GM19193 (cell line): Measurements from ENCODE around the gene ACP1.

Experiments
- POLR2A ChIP-seq: IDR thresholded peaks from 4 replicates; pipeline ENCODE4 v1.6.1; 2011; ENCODE audit not compliant: insufficient read depth, insufficient read length; ENCODE audit errors: extremely low read depth

The ACP1 gene

GRCh38 chr2:296354-296753 is 31.6 kb downstream of the ACP1 start:
- no peak for TF ChIP-seq POLR2A

- no peak for TF ChIP-seq POLR2A
Measured at GRCh38 chr2:305366-305765, 40.6 kb downstream of the ACP1 start.

GRCh38 chr2:309148-309953 is 44.6 kb downstream of the ACP1 start:
- TF ChIP-seq POLR2A, result no peak

GRCh38 chr2:309954-310510 is 45.3 kb downstream of the ACP1 start:
- TF ChIP-seq POLR2A, result no peak

GRCh38 chr2:310994-311393 is 46.2 kb downstream of the ACP1 start:
- no peak for TF ChIP-seq POLR2A

DNA sequence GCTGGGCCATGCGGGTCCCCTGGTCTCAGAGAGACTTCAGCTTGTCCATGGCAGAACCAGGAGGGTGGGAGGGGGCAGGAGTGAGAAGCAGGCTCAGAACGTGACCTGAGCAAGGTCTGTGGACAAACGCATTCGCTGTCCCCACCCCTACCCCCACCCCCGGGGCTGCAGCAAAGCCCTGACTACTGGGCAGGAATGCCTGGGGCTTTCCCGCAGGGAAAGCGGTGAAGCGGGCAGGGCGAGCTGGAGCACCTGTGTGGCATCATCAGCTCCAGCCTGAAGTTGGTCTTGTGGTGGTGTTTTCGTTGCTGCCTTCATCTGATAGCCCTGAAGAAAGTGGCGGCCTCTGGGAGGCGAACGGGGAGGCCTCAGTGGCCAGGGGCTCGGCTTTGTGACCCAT is 49.2 kb downstream of the ACP1 start:
- no peak for TF ChIP-seq POLR2A

DNA sequence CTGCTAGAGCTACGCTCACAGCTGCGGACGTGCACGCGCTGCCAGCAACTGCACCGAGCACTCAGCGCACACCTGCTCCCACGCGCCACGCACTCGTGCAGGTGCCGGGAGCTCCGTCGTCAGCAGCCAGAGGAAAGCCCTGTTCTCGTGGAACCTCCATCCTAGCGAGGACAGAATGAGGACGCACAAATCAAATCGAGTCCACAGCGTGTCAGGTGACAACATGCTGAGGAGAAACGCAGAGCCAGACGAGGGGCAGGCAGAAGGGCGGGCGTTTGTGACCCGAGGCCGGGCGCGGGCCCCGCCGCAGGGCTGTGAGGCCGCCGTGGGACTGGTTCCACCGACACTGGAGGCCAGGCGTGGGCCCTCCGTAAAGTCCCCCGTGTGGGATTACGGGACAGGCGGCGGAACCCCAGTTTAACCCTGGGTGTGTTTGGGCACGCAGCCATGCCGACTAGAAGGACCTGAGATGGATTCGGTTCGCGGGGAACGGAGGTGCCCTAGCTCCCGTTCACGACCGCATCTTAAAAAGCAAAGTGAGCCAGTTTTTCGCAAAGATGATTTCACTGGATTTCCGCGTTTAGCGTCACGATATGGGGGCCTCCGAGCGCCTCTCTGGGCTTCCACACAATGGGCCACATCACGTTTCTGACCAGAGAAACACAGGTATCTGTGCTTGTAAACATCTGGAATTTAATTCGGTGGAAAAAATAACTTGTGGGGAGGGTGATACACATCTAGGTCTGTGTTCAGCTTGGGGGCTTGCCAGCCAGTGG is 50.0 kb downstream of the ACP1 start:
- no peak for TF ChIP-seq POLR2A

- TF ChIP-seq POLR2A, result no peak
Measured at GRCh38 chr2:316381-316780, 51.6 kb downstream of the ACP1 start.

- no peak for TF ChIP-seq POLR2A
Measured at GRCh38 chr2:317501-318424, 53.0 kb downstream of the ACP1 start.

DNA sequence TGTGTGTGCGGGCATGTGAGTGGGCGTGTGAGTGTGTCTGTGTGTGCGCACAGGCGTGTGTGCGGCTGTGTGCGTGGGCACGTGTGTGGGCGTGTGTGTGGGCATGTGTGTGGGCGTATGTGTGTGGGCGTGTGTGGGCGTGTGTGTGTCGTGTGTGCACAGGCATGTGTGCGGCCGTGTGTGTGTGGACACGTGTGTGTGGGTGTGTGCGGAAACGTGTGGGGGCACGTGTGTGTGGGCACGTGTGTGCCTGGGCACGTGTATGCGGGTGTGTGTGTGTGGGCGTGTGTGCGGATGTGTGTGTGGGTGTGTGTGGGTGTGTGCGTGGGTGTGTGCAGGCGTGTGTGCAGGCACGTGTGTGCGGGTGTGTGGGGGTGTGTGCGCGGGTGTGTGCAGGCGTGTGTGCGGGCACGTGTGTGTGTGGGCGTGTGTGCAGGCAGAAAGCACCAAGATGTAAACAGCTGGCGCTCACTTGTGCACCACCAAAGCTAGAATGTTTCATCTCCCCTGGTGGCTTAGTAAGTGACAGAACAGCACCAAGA is 54.4 kb downstream of the ACP1 start:
- no peak for TF ChIP-seq POLR2A

DNA sequence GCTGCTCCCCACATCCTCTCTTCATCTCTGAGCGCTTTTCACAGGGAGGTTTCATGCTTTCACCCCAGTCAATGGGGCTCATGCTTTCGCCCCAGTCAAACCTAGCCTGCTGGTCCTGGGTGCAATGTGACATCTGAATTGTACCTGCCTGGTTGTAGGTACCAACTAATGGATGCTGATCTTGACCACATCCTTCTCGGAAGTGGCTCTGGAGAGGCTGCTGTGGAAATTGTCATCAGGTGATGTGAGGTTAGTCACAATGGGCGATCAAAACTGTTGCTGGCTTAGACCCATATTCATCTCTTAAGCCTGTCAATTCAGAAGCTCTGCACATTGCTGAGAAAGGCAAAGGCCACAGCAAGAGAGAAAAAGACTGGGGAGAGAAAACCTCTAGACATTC is 55.8 kb downstream of the ACP1 start:
- no peak for TF ChIP-seq POLR2A

DNA sequence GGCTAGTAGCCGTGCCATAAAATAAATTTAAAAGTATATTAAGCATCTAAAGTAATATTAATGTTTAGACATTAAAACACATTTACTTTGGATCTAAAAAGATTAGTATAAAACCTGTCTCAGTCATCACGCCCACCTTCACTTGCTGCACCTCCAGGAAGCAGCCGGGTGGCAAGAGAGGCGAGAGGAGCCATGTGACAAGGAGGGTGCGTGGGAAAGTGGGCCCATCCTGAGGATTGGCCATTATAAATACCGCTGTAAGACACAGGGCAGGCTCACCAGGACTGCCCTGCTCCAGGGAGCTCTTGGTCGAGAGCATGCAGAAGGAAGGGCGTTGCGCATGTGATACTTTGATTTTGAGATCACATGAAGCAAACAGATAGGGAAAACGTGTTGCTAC is 57.6 kb downstream of the ACP1 start:
- TF ChIP-seq POLR2A, result no peak

GRCh38 chr2:323035-323434 is 58.3 kb downstream of the ACP1 start:
- no peak for TF ChIP-seq POLR2A
